ENCODE data around the gene CPA5.

CPA5 gene

DNA sequence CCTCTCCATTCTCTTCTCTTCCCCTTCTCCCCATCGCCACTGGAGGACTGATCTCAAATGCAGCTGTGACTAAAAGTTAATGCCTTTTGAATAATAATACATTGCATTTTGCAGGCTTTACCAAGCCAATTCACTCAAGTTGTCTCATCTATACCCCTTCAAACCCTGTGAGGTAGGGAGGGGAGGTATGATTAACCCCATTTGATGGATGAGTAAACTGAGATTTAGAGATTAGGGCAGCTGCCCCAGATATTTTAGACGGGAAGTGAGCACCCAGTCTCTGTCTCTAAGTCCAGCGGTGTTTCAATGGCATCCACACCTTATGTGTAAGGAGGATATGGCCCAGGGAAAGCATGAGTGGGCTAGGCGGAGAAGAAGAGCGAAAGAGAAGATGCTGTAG is 1.1 kb downstream of the CPA5 start:
- H3K18ac ChIP-seq (ENCODE audit: low read depth in 1 of 2, low read length in 2 of 2): no peak overlapping the region
- H3K27me3 ChIP-seq (ENCODE audit: control insufficient read depth in 1 of 2, insufficient read depth in 1 of 2, low read length in 2 of 2): no peaks in the 10 kb centered on the region
- H3K36me3 ChIP-seq (ENCODE audit: control insufficient read depth in 1 of 2, insufficient read depth in 2 of 2, low read depth in 1 of 2, low read length in 2 of 2): no peaks in the 10 kb centered on the region
- no peak overlapping the region for H3K9ac ChIP-seq (ENCODE audit: low read length)
- no peak overlapping the region for H3K27ac ChIP-seq (ENCODE audit: low read length, poor library complexity, severe bottlenecking)
- no peaks in the 10 kb centered on the region for H3K79me1 ChIP-seq (replicated peaks; ENCODE audit: low read length, poor library complexity, severe bottlenecking)
- H3K9me3 ChIP-seq (ENCODE audit: control insufficient read depth, low read length): no peaks in the 10 kb centered on the region
- no peak overlapping the region for H2AFZ ChIP-seq (ENCODE audit: low read depth, low read length)
- no peak overlapping the region for H4K8ac ChIP-seq (ENCODE audit: low read length)
- no peak overlapping the region for H3K4me3 ChIP-seq (ENCODE audit: insufficient read depth in 1 of 2, low read depth in 1 of 2, low read length in 2 of 2)
- H2BK12ac ChIP-seq (ENCODE audit: low read length in 2 of 2): no peak overlapping the region
- H2BK15ac ChIP-seq (ENCODE audit: low read depth, poor library complexity, severe bottlenecking): no peak overlapping the region
- H2AK5ac ChIP-seq (ENCODE audit: low read length, severe bottlenecking): peak overlapping the region; percentile 71
- no peak overlapping the region for H4K91ac ChIP-seq (ENCODE audit: low read length)
- WGBS: 95% methylated on average over 5 of the region's 5 CpGs
- no peak overlapping the region for H2BK120ac ChIP-seq (ENCODE audit: low read depth, low read length)
- H2BK5ac ChIP-seq (ENCODE audit: low read depth, low read length, poor library complexity, severe bottlenecking): no peak overlapping the region
- H3K4me1 ChIP-seq (ENCODE audit: control insufficient read depth, insufficient read depth, low read depth, low read length): peaks cover 13% of the 10 kb centered on the region
- DNase-seq: no peak
- no peak overlapping the region for H3K23ac ChIP-seq (ENCODE audit: low read length in 2 of 2)
- no peak overlapping the region for H3K14ac ChIP-seq (ENCODE audit: low read length in 2 of 2)
- no peak overlapping the region for H3K4me2 ChIP-seq (ENCODE audit: low read length, poor library complexity, severe bottlenecking)
- H3K4ac ChIP-seq (ENCODE audit: low read depth in 1 of 2, low read length in 2 of 2): peak overlapping the region in 1 of 2 experiments; percentile 49

DNA sequence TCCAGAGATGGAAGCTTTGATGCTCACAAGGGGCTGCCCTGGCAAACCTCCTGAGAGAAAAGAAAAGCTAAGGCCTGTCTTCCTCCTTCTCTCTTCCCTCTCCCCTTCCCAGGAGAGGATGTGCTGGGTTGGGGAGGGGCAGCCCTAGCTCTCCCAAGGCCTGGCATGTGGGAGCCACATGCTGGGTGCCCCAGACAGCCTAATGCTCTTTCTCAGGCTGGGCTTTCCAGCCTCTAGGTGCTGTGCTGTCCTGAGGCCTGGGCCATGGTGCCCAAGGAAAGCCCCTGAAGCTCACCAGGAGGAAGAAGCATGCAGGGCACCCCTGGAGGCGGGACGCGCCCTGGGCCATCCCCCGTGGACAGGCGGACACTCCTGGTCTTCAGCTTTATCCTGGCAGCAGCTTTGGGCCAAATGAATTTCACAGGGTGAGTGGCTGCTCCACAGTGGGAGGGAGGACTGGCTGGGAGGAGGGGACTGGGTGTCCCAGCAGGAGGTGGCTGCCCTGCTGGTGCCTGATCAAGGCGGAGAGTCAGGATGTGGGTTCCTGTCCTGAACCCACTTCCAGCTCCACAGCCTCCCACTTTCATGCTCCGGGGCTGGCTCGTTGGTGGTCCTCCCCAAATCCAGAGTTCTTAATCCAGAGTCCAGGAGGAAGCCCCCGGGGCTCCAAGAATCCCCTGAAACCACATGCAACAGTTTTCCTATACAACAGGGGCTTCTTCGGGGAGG is 1.7 kb downstream of the CPA5 start:
- Histone ChIP-seq H3K4me2 (ENCODE audit: low read length, poor library complexity, severe bottlenecking) (no peak overlapping the region), H3K4me1 (ENCODE audit: control insufficient read depth, insufficient read depth, low read depth, low read length) (peaks cover 17% of the 10 kb centered on the region), H3K18ac (ENCODE audit: low read depth in 1 of 2, low read length in 2 of 2) (peak overlapping the region in 1 of 2 experiments; percentile 80), H3K14ac (ENCODE audit: low read length in 2 of 2) (peak overlapping the region in 1 of 2 experiments; percentile 79), H2AFZ (ENCODE audit: low read depth, low read length) (no peak overlapping the region), H3K9me3 (ENCODE audit: control insufficient read depth, low read length) (no peaks in the 10 kb centered on the region), H2BK120ac (ENCODE audit: low read depth, low read length) (no peak overlapping the region), H3K9ac (ENCODE audit: low read length) (no peak overlapping the region), H3K4me3 (ENCODE audit: insufficient read depth in 1 of 2, low read depth in 1 of 2, low read length in 2 of 2) (no peak overlapping the region), H2BK5ac (ENCODE audit: low read depth, low read length, poor library complexity, severe bottlenecking) (no peak overlapping the region), H3K4ac (ENCODE audit: low read depth in 1 of 2, low read length in 2 of 2) (peak overlapping the region; percentile 5 to 49), H2AK5ac (ENCODE audit: low read length, severe bottlenecking) (peak overlapping the region; percentile 71), H3K23ac (ENCODE audit: low read length in 2 of 2) (peak overlapping the region in 1 of 2 experiments; percentile 42), H2BK15ac (ENCODE audit: low read depth, poor library complexity, severe bottlenecking) (peak overlapping the region; percentile 28), H4K8ac (ENCODE audit: low read length) (peak overlapping the region; percentile 5), H2BK12ac (ENCODE audit: low read length in 2 of 2) (peak overlapping the region; percentile 14 to 59), H4K91ac (ENCODE audit: low read length) (peak overlapping the region; percentile 62), H3K27ac (ENCODE audit: low read length, poor library complexity, severe bottlenecking) (no peak overlapping the region), H3K27me3 (ENCODE audit: control insufficient read depth in 1 of 2, insufficient read depth in 1 of 2, low read length in 2 of 2) (no peaks in the 10 kb centered on the region), H3K79me1 (replicated peaks; ENCODE audit: low read length, poor library complexity, severe bottlenecking) (no peaks in the 10 kb centered on the region), H3K36me3 (ENCODE audit: control insufficient read depth in 1 of 2, insufficient read depth in 2 of 2, low read depth in 1 of 2, low read length in 2 of 2) (no peaks in the 10 kb centered on the region)
- DNase-seq: no peak
- 92% methylated on average over 10 of the region's 10 CpGs for WGBS

DNA sequence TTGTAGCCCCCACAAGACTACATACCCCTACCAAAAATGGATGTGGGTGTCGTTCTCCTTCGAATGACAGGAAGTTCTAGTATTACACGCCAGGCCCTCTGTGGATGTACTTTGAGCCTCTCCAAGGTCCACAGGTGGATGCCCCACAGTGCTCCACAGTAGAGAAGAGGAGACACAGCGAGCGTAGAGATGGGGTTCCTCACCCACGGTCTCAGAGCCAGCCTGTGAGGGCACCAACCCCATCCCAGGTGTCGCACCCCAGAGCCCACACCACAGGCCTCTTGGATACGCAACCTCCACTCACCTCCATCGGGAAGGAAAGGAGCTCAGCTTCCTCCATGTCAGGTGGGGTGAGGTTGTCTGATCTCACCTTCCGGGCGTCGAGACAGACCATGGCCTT is 2.3 kb downstream of the CPA5 start:
- Histone ChIP-seq H2AFZ (ENCODE audit: low read depth, low read length) (no peak overlapping the region), H3K36me3 (ENCODE audit: control insufficient read depth in 1 of 2, insufficient read depth in 2 of 2, low read depth in 1 of 2, low read length in 2 of 2) (no peaks in the 10 kb centered on the region), H2BK15ac (ENCODE audit: low read depth, poor library complexity, severe bottlenecking) (peak overlapping the region; percentile 84), H3K27ac (ENCODE audit: low read length, poor library complexity, severe bottlenecking) (no peak overlapping the region), H2BK12ac (ENCODE audit: low read length in 2 of 2) (no peak overlapping the region), H3K27me3 (ENCODE audit: control insufficient read depth in 1 of 2, insufficient read depth in 1 of 2, low read length in 2 of 2) (no peaks in the 10 kb centered on the region), H3K18ac (ENCODE audit: low read depth in 1 of 2, low read length in 2 of 2) (no peak overlapping the region), H3K4me1 (ENCODE audit: control insufficient read depth, insufficient read depth, low read depth, low read length) (peaks cover 22% of the 10 kb centered on the region), H2BK120ac (ENCODE audit: low read depth, low read length) (no peak overlapping the region), H3K79me1 (replicated peaks; ENCODE audit: low read length, poor library complexity, severe bottlenecking) (no peaks in the 10 kb centered on the region), H3K4ac (ENCODE audit: low read depth in 1 of 2, low read length in 2 of 2) (no peak overlapping the region), H3K4me2 (ENCODE audit: low read length, poor library complexity, severe bottlenecking) (no peak overlapping the region), H3K14ac (ENCODE audit: low read length in 2 of 2) (no peak overlapping the region), H3K23ac (ENCODE audit: low read length in 2 of 2) (no peak overlapping the region), H3K4me3 (ENCODE audit: insufficient read depth in 1 of 2, low read depth in 1 of 2, low read length in 2 of 2) (no peak overlapping the region), H4K8ac (ENCODE audit: low read length) (no peak overlapping the region), H4K91ac (ENCODE audit: low read length) (peak overlapping the region; percentile 43), H2BK5ac (ENCODE audit: low read depth, low read length, poor library complexity, severe bottlenecking) (no peak overlapping the region), H3K9me3 (ENCODE audit: control insufficient read depth, low read length) (no peaks in the 10 kb centered on the region), H3K9ac (ENCODE audit: low read length) (no peak overlapping the region), H2AK5ac (ENCODE audit: low read length, severe bottlenecking) (peak overlapping the region; percentile 55)
- over 99% methylated on average over 8 of the region's 12 CpGs for WGBS
- DNase-seq: no peak

DNA sequence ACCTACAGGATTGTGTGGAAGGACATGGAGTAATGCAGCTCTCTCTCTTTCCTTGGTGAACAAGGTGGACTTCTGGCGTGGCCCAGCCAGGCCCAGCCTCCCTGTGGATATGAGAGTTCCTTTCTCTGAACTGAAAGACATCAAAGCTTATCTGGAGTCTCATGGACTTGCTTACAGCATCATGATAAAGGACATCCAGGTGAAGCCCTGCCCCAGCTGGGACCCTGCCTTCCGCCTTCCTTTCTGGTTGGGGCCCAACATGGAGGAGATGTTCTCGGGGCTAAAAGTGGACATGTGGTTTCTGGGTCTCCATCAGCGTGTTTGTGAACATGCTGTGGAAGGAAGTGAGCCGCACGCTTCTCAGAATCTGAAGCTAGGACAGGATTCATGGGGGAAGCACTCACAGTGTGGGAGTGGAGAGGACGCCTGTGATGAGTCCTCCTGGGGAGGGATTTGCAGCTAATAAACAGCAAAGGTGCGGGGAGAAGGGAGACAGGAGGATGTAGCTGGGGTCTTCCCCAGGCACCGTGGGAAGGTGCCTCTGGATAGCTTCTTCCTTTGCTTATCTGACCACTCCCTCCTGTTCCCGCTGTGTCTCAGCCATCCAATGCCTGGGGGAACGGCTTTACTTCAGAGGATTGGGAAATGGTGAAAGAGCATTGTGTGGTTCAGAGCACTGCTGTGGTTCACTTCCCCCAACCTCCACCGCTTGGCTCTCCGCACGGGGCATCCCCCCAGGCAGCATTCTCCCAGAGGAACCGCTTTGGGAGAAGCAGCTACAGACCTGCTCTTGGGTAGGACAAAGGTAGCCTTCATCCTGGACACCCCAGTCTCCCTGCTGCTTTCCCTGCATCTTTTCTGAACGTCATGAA is 5.5 kb downstream of the CPA5 start:
- H3K4ac ChIP-seq (ENCODE audit: low read depth in 1 of 2, low read length in 2 of 2): peak overlapping the region; percentile 42 to 93
- H2BK120ac ChIP-seq (ENCODE audit: low read depth, low read length): peak overlapping the region; percentile 90
- no peaks in the 10 kb centered on the region for H3K9me3 ChIP-seq (ENCODE audit: control insufficient read depth, low read length)
- H3K27ac ChIP-seq (ENCODE audit: low read length, poor library complexity, severe bottlenecking): no peak overlapping the region
- H4K8ac ChIP-seq (ENCODE audit: low read length): peak overlapping the region; percentile 87
- peaks cover 34% of the 10 kb centered on the region for H3K4me1 ChIP-seq (ENCODE audit: control insufficient read depth, insufficient read depth, low read depth, low read length)
- no peak overlapping the region for H3K23ac ChIP-seq (ENCODE audit: low read length in 2 of 2)
- H3K27me3 ChIP-seq (ENCODE audit: control insufficient read depth in 1 of 2, insufficient read depth in 1 of 2, low read length in 2 of 2): no peaks in the 10 kb centered on the region
- no peak overlapping the region for H3K4me2 ChIP-seq (ENCODE audit: low read length, poor library complexity, severe bottlenecking)
- peak overlapping the region; percentile 81 for H4K91ac ChIP-seq (ENCODE audit: low read length)
- peak overlapping the region; percentile 17 for H2AK5ac ChIP-seq (ENCODE audit: low read length, severe bottlenecking)
- peak overlapping the region; percentile 81 to 98 for H2BK12ac ChIP-seq (ENCODE audit: low read length in 2 of 2)
- WGBS: 60% methylated on average over 16 of the region's 16 CpGs
- peak overlapping the region; percentile 54 for H2AFZ ChIP-seq (ENCODE audit: low read depth, low read length)
- no peaks in the 10 kb centered on the region for H3K79me1 ChIP-seq (replicated peaks; ENCODE audit: low read length, poor library complexity, severe bottlenecking)
- peak overlapping the region in 1 of 2 experiments; percentile 15 for H3K4me3 ChIP-seq (ENCODE audit: insufficient read depth in 1 of 2, low read depth in 1 of 2, low read length in 2 of 2)
- peak overlapping the region; percentile 81 to 88 for H3K18ac ChIP-seq (ENCODE audit: low read depth in 1 of 2, low read length in 2 of 2)
- H3K9ac ChIP-seq (ENCODE audit: low read length): no peak overlapping the region
- H3K36me3 ChIP-seq (ENCODE audit: control insufficient read depth in 1 of 2, insufficient read depth in 2 of 2, low read depth in 1 of 2, low read length in 2 of 2): no peaks in the 10 kb centered on the region
- H3K14ac ChIP-seq (ENCODE audit: low read length in 2 of 2): peak overlapping the region in 1 of 2 experiments; percentile 26
- peak overlapping the region; percentile 32 for H2BK5ac ChIP-seq (ENCODE audit: low read depth, low read length, poor library complexity, severe bottlenecking)
- peak overlapping the region; percentile 17 for H2BK15ac ChIP-seq (ENCODE audit: low read depth, poor library complexity, severe bottlenecking)
- DNase-seq: peak; percentile 74
